ENCODE data around the gene CKLF. TPM values are rescaled to one million over a fixed set of nuclear protein-coding genes. Genes with fewer than 3 reads are reported as not detected.

CKLF gene
- total RNA-seq, 1 experiment from 2014 or later: 77.1 TPM

DNA sequence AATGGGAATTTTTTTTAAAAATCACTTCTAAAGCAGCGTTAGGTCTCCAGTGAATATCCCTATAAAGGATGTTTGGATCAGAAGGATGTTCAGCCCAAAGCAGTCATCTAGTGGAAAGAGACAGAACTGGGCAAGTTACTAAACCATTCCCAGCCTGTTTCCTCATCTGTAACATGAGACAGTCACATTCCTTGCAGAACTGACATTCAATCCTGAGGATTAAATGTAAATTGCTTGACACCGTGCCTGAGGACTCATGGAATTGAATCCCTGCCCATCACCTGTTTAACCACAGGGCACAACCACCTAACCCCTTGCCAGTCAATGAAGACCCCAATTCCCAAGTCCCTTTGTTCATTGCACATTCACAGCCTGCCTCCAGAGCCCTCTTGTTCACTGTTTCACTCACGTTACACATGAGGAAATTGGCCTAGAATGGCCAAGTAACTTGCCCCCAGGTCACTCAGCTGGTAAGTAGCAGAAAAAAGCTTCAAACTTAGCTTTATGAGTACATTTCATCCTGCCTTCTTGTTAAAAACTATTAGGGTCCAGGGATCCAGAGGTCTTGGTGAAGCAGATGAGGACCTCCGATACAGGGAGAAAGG lies 28.3 kb downstream of the CKLF start:
- intact Hi-C loops (cut with micrococcal nuclease; ENCODE audit: unreplicated experiment): loop anchor here (1.0 to 5.0 kb wide), 2 partner anchors 72 to 173 kb away; no protein-coding TSS in a partner anchor
- ChIA-PET CTCF (interaction anchor here (0.9 kb wide), 1 partner anchor 93 kb away, joined by 3 read pairs; no protein-coding TSS in a partner anchor), POLR2A (ENCODE audit: unreplicated experiment) (no interaction called here)
- Histone ChIP-seq H3K79me2 (ENCODE audit: low read depth) (no peaks in the 10 kb centered on the region), H4K20me1 (ENCODE audit: insufficient read depth) (no peaks in the 10 kb centered on the region), H3K36me3 (ENCODE audit: low read depth) (no peaks in the 10 kb centered on the region), H3K27me3 (ENCODE audit: insufficient read depth, low read depth) (no peaks in the 10 kb centered on the region), H3K9me2 (ENCODE audit: insufficient read depth) (no peaks in the 10 kb centered on the region), H3K9me3 (ENCODE audit: insufficient read depth, low read depth) (no peaks in the 10 kb centered on the region), H3K4me2 (peak overlapping the region; percentile 51), H3K27ac (no peak overlapping the region), H3F3A (ENCODE audit: insufficient read depth, low read depth) (peaks cover 12% of the 10 kb centered on the region; the same call in 1 of the 2 replicates), H3K4me1 (replicated peaks; ENCODE audit: insufficient read depth) (peaks cover 22% of the 10 kb centered on the region), H2AFZ (no peak overlapping the region), H3K4me3 (no peak overlapping the region)
- peak; percentile 25 to 75 for DNase-seq
- no TSS peak for BruUV-seq (replicated peaks)
- no peak for TF ChIP-seq CTCF (conservative IDR thresholded peaks at IDR 0.05)
- no peak for TF ChIP-seq EZH2 (IDR thresholded peaks at IDR 0.05; ENCODE audit: low read depth)

DNA sequence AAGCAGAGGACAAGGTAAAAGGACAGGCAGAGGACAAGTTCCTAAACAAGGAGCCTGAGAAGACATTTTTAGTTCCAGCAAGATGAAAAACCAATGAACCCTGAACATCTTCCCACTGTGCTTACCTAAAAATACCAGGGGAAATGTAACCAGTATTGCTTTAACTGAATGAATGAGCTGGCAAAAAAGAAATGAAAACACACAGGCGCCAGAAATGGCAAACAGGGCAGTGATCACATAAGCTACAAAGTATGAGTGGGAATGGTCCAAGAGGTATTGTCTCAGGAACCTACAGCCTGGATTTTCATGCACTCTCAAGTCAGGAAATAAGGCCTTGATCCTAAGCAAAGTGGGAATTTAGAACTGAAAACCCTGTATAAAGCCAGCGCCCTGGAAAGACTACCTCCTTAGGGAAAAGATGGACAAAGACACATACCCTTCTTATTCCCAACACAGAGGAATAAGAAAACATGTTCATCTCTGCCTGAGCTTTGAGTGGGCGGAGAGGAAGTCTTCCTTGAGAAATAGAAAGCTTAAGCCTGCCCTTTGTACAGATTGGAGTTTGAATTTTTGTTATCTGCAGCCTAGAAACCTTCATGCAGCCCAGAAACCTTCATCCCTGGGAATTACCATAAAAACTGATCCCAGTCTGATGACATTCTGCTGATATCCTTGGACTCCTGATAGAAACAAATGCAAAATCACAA lies 29.0 kb downstream of the CKLF start:
- Histone ChIP-seq H2AFZ (no peak overlapping the region), H3K9me3 (ENCODE audit: insufficient read depth, low read depth) (no peaks in the 10 kb centered on the region), H3K9me2 (ENCODE audit: insufficient read depth) (no peaks in the 10 kb centered on the region), H3F3A (ENCODE audit: insufficient read depth, low read depth) (peaks cover 12% of the 10 kb centered on the region; the same call in 1 of the 2 replicates), H3K4me1 (replicated peaks; ENCODE audit: insufficient read depth) (peaks cover 22% of the 10 kb centered on the region), H3K27me3 (ENCODE audit: insufficient read depth, low read depth) (no peaks in the 10 kb centered on the region), H3K4me3 (no peak overlapping the region), H4K20me1 (ENCODE audit: insufficient read depth) (no peaks in the 10 kb centered on the region), H3K4me2 (peak overlapping the region; percentile 51; the same call in 1 of the 2 replicates), H3K27ac (no peak overlapping the region), H3K36me3 (ENCODE audit: low read depth) (no peaks in the 10 kb centered on the region), H3K79me2 (ENCODE audit: low read depth) (no peaks in the 10 kb centered on the region)
- no TSS peak for BruUV-seq (replicated peaks)
- ChIA-PET CTCF (no interaction called here), POLR2A (ENCODE audit: unreplicated experiment) (interaction anchor here (0.5 to 0.6 kb wide), 3 partner anchors 73 to 173 kb away, joined by 3 to 6 read pairs (median 4); no protein-coding TSS in a partner anchor)
- TF ChIP-seq EZH2 (IDR thresholded peaks at IDR 0.05; ENCODE audit: low read depth) (no peak), CTCF (conservative IDR thresholded peaks at IDR 0.05) (no peak)
- no peak for DNase-seq
- intact Hi-C loops (cut with micrococcal nuclease; ENCODE audit: unreplicated experiment): loop anchor here (5.0 kb wide), 1 partner anchor 174 kb away; no protein-coding TSS in a partner anchor

DNA sequence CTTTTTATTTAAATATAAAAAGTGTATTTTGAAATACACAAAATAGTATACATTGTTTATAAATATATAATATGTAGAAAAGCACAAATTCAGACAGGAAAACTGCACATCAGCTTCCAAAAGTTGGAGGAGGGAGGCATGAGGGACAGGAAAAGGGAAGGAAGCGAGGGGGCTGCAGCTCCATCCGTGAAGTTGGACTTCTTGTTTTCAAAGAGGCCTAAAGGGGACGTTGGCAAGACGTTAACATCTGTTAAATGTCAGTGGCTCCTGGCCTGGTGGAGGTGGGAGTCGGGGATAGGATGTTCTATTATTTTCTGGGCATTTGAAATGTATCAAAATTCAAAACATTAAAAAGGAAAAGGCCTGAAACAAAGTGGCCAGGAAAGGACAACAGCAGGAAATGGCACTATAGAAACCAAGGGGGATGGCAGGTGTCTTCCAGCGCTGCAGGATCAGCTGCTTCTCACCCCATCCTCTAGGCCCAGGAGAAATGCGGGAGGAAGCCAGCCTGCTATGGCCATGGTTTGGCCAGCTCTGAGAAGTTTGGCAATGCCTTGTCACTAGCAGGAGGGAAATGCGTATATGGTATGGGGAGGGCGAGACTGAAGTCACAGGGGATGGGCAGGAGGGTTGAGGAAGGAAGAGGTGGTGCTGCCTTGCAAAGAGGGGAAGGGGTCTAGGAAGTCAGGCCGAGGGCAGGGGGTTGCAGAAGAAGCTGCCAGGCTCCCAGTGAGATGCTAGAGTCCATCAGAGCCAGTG lies 33.3 kb downstream of the CKLF start:
- DNase-seq: no peak
- H3F3A ChIP-seq (ENCODE audit: insufficient read depth, low read depth): peaks cover 7% of the 10 kb centered on the region; the same call in 1 of the 2 replicates
- H3K79me2 ChIP-seq (ENCODE audit: low read depth): no peaks in the 10 kb centered on the region
- no peak overlapping the region for H3K27ac ChIP-seq
- H3K4me3 ChIP-seq: no peak overlapping the region
- H3K27me3 ChIP-seq (ENCODE audit: insufficient read depth, low read depth): no peaks in the 10 kb centered on the region
- H3K9me3 ChIP-seq (ENCODE audit: insufficient read depth, low read depth): no peaks in the 10 kb centered on the region
- ChIA-PET POLR2A (ENCODE audit: unreplicated experiment) (interaction anchor here (0.6 kb wide), 1 partner anchor 164 kb away, joined by 3 read pairs; no protein-coding TSS in a partner anchor), CTCF (no interaction called here)
- H2AFZ ChIP-seq: no peak overlapping the region
- BruUV-seq (replicated peaks): no TSS peak
- no peaks in the 10 kb centered on the region for H3K9me2 ChIP-seq (ENCODE audit: insufficient read depth)
- H4K20me1 ChIP-seq (ENCODE audit: insufficient read depth): no peaks in the 10 kb centered on the region
- peaks cover 14% of the 10 kb centered on the region for H3K4me1 ChIP-seq (replicated peaks; ENCODE audit: insufficient read depth)
- H3K4me2 ChIP-seq: no peak overlapping the region
- H3K36me3 ChIP-seq (ENCODE audit: low read depth): no peaks in the 10 kb centered on the region
- TF ChIP-seq EZH2 (IDR thresholded peaks at IDR 0.05; ENCODE audit: low read depth) (no peak), CTCF (conservative IDR thresholded peaks at IDR 0.05) (no peak)
- intact Hi-C loops (cut with micrococcal nuclease; ENCODE audit: unreplicated experiment): loop anchor here (5.0 kb wide), 1 partner anchor 98 kb away; no protein-coding TSS in a partner anchor

All from PC-9 (cell line).